CD14-positive monocyte (primary cell): Measurements from ENCODE around the gene ACSF3. TPM values are rescaled to one million over a fixed set of nuclear protein-coding genes. Genes with fewer than 3 reads are reported as not detected.

ENCODE experiments used
- DNase-seq, 3 donors: peaks; one replicate each; pipeline ENCODE4 v3.0.0-alpha.2; 2011 to 2022
- H2AFZ ChIP-seq: 2 replicates; pipeline ENCODE4 v1.6.0; 2012; ENCODE audit warnings: mild to moderate bottlenecking, low read depth, low read length, inconsistent platforms; ENCODE audit not compliant: insufficient read depth, poor library complexity, severe bottlenecking
- H3K27ac ChIP-seq, 2 donors: 1 replicate in 1 of 2; 2 replicates in 1 of 2; pipeline ENCODE4 v1.5.1; 2012 to 2013; ENCODE audit warnings: low read length in 2 of 2, control low read depth in 1 of 2, inconsistent platforms in 1 of 2, low read depth in 1 of 2, mild to moderate bottlenecking in 1 of 2
- H3K27me3 ChIP-seq, 2 donors: one replicate each; pipeline versions ENCODE4 v1.6.0 to v1.6.1; 2011 to 2013; ENCODE audit warnings: low read length in 2 of 2; ENCODE audit not compliant: control insufficient read depth in 2 of 2, insufficient read depth in 2 of 2
- H3K36me3 ChIP-seq, 2 donors: replicated peaks in 1 of 2; 1 replicate in 1 of 2; 2 replicates in 1 of 2; pipeline versions ENCODE4 v1.5.1 to v1.6.1; 2012 to 2013; ENCODE audit warnings: low read length in 2 of 2, control low read depth in 1 of 2, inconsistent platforms in 1 of 2, mild to moderate bottlenecking in 1 of 2; ENCODE audit not compliant: insufficient read depth in 2 of 2, control insufficient read depth in 1 of 2
- H3K4me1 ChIP-seq, 2 donors: 1 replicate in 1 of 2; 2 replicates in 1 of 2; pipeline versions ENCODE4 v1.5.1 to v1.6.1; 2012 to 2013; ENCODE audit warnings: low read length in 2 of 2, control low read depth in 1 of 2, inconsistent platforms in 1 of 2, mild to moderate bottlenecking in 1 of 2, moderate library complexity in 1 of 2; ENCODE audit not compliant: insufficient read depth in 2 of 2, control insufficient read depth in 1 of 2
- H3K4me2 ChIP-seq: replicated peaks from 2 replicates; pipeline ENCODE3; 2012; ENCODE audit warnings: low read length, moderate library complexity, mild to moderate bottlenecking; ENCODE audit not compliant: poor library complexity, severe bottlenecking; ENCODE audit errors: extremely low read depth
- H3K4me3 ChIP-seq, 3 experiments: fragments of 200-600 bp in 1 of 3; sonication (generic) in 1 of 3; replicated peaks in 1 of 3; 1 replicate in 2 of 3; 2 replicates in 1 of 3; pipeline ENCODE4 v1.5.1; 2011 to 2013; ENCODE audit warnings: low read length in 3 of 3, mild to moderate bottlenecking in 3 of 3, control low read depth in 2 of 3, low read depth in 2 of 3, inconsistent platforms in 1 of 3, moderate library complexity in 1 of 3
- H3K79me2 ChIP-seq: 2 replicates; pipeline ENCODE4 v1.6.0; 2012; ENCODE audit warnings: mild to moderate bottlenecking, control low read depth, inconsistent platforms, low read length, moderate library complexity; ENCODE audit not compliant: insufficient read depth
- H3K9ac ChIP-seq: 2 replicates; pipeline ENCODE4 v1.6.0; 2017; ENCODE audit warnings: low read length, mild to moderate bottlenecking; ENCODE audit not compliant: insufficient read depth, poor library complexity, severe bottlenecking
- H3K9me3 ChIP-seq, 2 donors: replicated peaks in 1 of 2; 1 replicate in 1 of 2; 2 replicates in 1 of 2; pipeline versions ENCODE4 v1.5.1 to v1.6.1; 2012 to 2013; ENCODE audit warnings: low read length in 2 of 2, control low read depth in 1 of 2; ENCODE audit not compliant: control insufficient read depth in 1 of 2, insufficient read depth in 1 of 2
- H4K20me1 ChIP-seq: 2 replicates; pipeline ENCODE4 v1.6.0; 2012; ENCODE audit warnings: mild to moderate bottlenecking, low read length, control low read depth, moderate library complexity; ENCODE audit not compliant: insufficient read depth
- H3K27ac Mint-ChIP-seq, 7 donors: one replicate each; pipeline ENCODE4 v1.8.0; 2020; ENCODE audit warnings: mild to moderate bottlenecking in 7 of 7, mixed read lengths in 7 of 7, moderate library complexity in 6 of 7, inconsistent platforms in 2 of 7
- H3K27me3 Mint-ChIP-seq, 3 donors: one replicate each; pipeline ENCODE4 v1.8.0; 2021 to 2022; ENCODE audit warnings: low read depth in 3 of 3, mild to moderate bottlenecking in 3 of 3, mixed read lengths in 3 of 3, moderate library complexity in 3 of 3, inconsistent platforms in 1 of 3
- H3K36me3 Mint-ChIP-seq, 2 donors: one replicate each; pipeline ENCODE4 v1.8.0; 2020; ENCODE audit warnings: mixed read lengths in 2 of 2, inconsistent platforms in 1 of 2, mild to moderate bottlenecking in 1 of 2
- H3K4me1 Mint-ChIP-seq: one replicate; pipeline ENCODE4 v1.8.0; 2020; ENCODE audit warnings: mild to moderate bottlenecking, mixed read lengths
- H3K4me3 Mint-ChIP-seq, 2 donors: one replicate each; pipeline ENCODE4 v1.8.0; 2020; ENCODE audit warnings: mild to moderate bottlenecking in 2 of 2, mixed read lengths in 2 of 2, moderate library complexity in 1 of 2
- H3K9me3 Mint-ChIP-seq, 7 donors: one replicate each; pipeline ENCODE4 v1.8.0; 2020 to 2022; ENCODE audit warnings: mixed read lengths in 7 of 7, mild to moderate bottlenecking in 6 of 7, moderate library complexity in 6 of 7, inconsistent platforms in 2 of 7
- WGBS: methylation state at CpG from one replicate; pipeline ENCODE4 v1.1.5; 2013; ENCODE audit warnings: missing lambda C conversion rate; ENCODE audit not compliant: insufficient coverage; 5-methylcytosine and 5-hydroxymethylcytosine counted together
- intact Hi-C, 2 donors: fragments of 100-400 bp; cut with micrococcal nuclease; formaldehyde crosslinking; loops; one replicate each; pipeline versions ENCODE4 v1.15.0 to v1.15.1; 2023
- polyA plus RNA-seq, 3 donors: library from polyadenylated mRNA; depleted of rRNA in 1 of 3; unstranded in 2 of 3; stranded (reverse) in 1 of 3; fragments of 300-500 nt in 2 of 3; fragments of >200 nt in 1 of 3; fragmentation: Illumina TruSeq in 2 of 3; gene quantifications; 1 replicate in 2 of 3; 2 replicates in 1 of 3; pipeline ENCODE4 v1.2.3, GENCODE V29; 2012 to 2021
- TF ChIP-seq, protein P1 (sequence below): fragments of 200-600 bp; IDR thresholded peaks from one replicate; pipeline ENCODE4 v1.8.0; 2022; ENCODE audit warnings: antibody characterized with exemption, mild to moderate bottlenecking

Gene ACSF3
- polyA plus RNA-seq, 3 donors = 23.5 to 26.7 (median 26.4) TPM

DNA sequence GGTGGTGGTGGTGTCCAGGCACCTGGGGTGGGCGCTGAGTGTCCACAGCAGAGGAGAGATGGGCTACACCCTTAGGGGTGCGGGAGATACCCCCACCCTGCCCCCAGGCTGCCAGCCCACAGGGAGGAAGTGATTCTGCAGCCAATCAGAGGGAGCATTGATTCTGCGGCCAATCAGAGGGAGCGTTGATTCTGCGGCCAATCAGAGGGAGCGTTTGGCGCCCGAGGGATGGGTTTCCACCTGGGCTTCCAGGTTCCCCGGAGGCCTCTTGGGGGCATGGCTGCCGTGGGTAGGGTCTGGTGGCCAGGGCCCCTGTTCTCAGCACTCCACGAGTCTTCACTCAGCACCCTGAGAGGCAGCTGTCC is 28.2 kb upstream of the ACSF3 start:
- Histone ChIP-seq H3K36me3 (no peaks in the 10 kb centered on the region), H3K4me3 (no peak overlapping the region), H3K4me1 (no peaks in the 10 kb centered on the region), H3K79me2 (no peaks in the 10 kb centered on the region), H3K4me2 (no peak overlapping the region), H3K9me3 (no peaks in the 10 kb centered on the region), H4K20me1 (no peaks in the 10 kb centered on the region), H3K9ac (no peak overlapping the region), H2AFZ (no peak overlapping the region), H3K27ac (no peak overlapping the region), H3K27me3 (no peaks in the 10 kb centered on the region)
- Mint-ChIP-seq H3K4me3 (no peak overlapping the region), H3K4me1 (peaks cover 2% of the 10 kb centered on the region), H3K27ac (peak overlapping the region in 1 of 7 donors; percentile 2), H3K27me3 (peaks cover 2 to 10% (median 4%) of the 10 kb centered on the region in 3 donors), H3K36me3 (no peaks in the 10 kb centered on the region), H3K9me3 (no peaks in the 10 kb centered on the region)
- 97% methylated on average over 10 of the region's 11 CpGs for WGBS
- intact Hi-C loops = no loop called here
- no peak for DNase-seq
- TF ChIP-seq, protein P1, sequence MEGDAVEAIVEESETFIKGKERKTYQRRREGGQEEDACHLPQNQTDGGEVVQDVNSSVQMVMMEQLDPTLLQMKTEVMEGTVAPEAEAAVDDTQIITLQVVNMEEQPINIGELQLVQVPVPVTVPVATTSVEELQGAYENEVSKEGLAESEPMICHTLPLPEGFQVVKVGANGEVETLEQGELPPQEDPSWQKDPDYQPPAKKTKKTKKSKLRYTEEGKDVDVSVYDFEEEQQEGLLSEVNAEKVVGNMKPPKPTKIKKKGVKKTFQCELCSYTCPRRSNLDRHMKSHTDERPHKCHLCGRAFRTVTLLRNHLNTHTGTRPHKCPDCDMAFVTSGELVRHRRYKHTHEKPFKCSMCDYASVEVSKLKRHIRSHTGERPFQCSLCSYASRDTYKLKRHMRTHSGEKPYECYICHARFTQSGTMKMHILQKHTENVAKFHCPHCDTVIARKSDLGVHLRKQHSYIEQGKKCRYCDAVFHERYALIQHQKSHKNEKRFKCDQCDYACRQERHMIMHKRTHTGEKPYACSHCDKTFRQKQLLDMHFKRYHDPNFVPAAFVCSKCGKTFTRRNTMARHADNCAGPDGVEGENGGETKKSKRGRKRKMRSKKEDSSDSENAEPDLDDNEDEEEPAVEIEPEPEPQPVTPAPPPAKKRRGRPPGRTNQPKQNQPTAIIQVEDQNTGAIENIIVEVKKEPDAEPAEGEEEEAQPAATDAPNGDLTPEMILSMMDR = no peak

DNA sequence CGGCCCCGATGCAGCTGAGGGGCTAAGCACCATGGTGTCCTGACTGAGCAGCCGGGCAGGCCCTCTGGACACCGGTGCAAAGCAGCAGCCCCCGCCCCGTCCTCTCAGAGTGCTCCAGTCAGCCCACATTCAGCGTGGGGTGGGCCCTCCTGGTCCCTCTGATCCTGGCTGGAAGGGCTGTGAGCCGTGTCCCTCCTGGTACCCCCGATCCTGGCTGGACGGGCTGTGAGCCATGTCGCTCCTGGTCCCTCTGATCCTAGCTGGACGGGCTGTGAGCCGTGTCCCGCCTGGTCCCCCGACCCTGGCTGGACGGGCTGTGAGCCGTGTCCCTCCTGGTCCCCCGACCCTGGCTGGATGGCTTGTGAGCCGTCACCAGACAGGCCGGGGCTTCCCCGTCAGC is 26.9 kb upstream of the ACSF3 start:
- Histone ChIP-seq H4K20me1 (no peaks in the 10 kb centered on the region), H3K27me3 (no peaks in the 10 kb centered on the region), H3K9ac (no peak overlapping the region), H3K9me3 (no peaks in the 10 kb centered on the region), H3K4me3 (no peak overlapping the region), H3K36me3 (no peaks in the 10 kb centered on the region), H3K27ac (no peak overlapping the region), H2AFZ (no peak overlapping the region), H3K79me2 (no peaks in the 10 kb centered on the region), H3K4me2 (no peak overlapping the region), H3K4me1 (no peaks in the 10 kb centered on the region)
- Mint-ChIP-seq H3K9me3 (no peaks in the 10 kb centered on the region), H3K4me1 (peaks cover 2% of the 10 kb centered on the region), H3K27me3 (peaks cover 2 to 8% (median 5%) of the 10 kb centered on the region in 3 donors), H3K27ac (no peak overlapping the region), H3K36me3 (no peaks in the 10 kb centered on the region), H3K4me3 (no peak overlapping the region)
- 97% methylated on average over 21 of the region's 21 CpGs for WGBS
- intact Hi-C loops = no loop called here
- TF ChIP-seq, protein P1 = no peak
- DNase-seq = no peak
